Measurements from ENCODE around the gene RBKS.
"Not testable (repeated sequence)": the region's sequence is repeated elsewhere in the genome, so short reads cannot be mapped to it uniquely, and the experiment has no call there.

RBKS gene

DNA sequence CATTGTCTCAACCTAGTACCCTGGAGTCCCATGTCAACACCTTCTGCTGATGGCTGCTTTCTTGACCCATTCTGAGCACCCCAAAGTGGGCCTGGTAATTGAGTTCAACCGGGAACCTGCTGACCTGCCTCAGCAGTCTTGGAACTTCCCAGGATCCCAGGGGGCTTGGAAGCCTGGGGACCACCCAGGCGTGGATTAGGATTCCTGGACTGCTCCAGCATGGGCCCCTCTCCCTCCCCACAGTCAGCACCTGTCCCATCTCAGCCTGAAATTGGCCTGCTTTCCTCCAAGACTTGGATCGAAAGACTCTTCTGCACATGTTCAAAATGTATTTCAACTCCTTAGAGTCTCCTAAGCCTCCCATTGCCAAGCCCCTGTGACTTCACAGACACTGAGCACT lies 134.1 kb downstream of the RBKS start:
- DNase-seq: no peak

DNA sequence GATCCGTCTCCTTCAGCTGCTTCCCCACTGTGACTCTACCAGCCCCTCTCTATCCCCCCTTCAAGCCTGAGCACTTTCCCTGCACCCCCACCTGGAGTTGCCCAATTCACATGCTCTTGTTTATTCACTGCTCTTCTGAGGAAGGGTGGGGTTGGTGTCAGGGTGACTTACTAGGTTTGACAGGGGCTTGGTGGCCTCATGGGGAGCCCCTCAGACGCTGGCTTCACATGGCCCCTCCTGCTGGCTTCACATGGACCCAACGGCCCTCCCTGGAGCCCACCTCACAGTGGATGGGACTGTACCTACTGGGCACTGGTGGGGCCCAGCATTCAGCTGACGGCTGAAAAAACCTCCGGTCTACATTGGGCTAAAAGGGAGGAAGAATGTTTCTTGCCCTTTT lies 135.4 kb downstream of the RBKS start:
- no peak for DNase-seq

- DNase-seq: peak; percentile 85 to 89 (median 89)
Measured at GRCh38 chr2:27754138-27754588, 136.0 kb downstream of the RBKS start.

- DNase-seq: no peak
Measured at GRCh38 chr2:27752551-27753237, 137.5 kb downstream of the RBKS start.

DNA sequence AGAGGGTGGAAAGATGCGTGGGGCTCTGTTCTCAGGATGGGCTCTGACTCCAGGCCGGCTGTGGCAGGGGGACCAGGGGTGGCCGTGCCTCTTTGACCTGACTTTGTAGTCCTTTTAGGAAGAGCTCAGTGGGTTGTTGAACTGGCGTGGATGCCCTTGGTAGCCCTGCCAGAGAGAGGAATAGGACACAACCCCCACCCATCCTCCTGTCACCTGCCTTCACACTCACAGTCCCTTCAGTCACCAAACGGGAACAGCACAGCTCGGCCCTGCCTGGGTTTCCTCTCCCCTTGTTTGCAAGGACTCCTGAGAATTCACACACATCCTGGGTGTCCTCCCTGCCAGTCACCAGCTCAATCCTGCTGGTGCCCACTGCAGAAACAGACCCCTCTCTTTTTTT lies 138.8 kb downstream of the RBKS start:
- no peak for DNase-seq

DNA sequence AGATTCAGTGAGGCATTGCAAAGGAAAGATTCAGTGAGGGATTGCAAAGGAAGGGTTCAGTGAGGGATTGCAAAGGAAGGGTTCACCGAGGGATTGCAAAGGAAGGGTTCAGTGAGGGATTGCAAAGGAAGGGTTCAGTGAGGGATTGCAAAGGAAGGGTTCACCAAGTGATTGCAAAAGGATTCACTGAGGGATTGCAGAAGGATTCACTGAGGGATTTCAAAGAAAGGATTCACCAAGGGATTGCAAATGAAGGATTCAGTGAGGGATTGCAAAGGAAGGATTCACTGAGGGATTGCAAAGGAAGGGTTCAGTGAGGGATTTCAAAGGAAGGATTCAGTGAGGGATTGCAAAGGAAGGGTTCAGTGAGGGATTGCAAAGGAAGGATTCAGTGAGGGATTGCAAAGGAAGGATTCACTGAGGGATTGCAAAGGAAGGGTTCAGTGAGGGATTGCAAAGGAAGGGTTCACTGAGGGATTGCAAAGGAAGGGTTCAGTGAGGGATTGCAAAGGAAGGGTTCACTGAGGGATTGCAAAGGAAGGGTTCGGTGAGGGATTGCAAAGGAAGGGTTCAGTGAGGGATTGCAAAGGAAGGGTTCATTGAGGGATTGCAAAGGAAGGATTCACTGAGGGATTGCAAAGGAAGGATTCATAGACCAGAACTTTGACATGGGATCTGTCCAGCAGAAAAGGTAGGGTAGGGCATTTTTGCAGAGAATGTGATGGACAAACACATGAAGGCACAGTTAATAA lies 141.2 kb downstream of the RBKS start:
- DNase-seq: not testable (repeated sequence)

- no peak for DNase-seq
Measured at GRCh38 chr2:27747827-27748352, 142.3 kb downstream of the RBKS start.

DNA sequence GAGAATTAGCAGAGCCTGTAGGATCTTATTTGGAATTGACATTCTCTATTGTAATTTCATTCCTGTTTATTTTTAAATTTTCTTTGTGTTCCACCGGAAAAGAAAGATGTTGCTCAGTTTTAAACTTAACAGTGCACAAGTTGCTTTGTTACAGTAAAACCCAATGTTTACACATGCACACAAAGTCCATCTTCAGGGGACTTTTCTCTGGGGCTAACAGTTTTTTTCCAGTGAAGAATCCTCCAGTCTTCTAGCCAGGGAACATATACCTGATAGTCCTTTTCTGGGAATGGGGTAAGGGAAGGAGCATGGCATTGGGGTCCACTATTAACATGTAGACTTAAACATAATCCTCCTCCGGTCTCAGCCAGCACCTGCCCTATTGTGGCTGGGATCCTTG lies 143.9 kb downstream of the RBKS start:
- DNase-seq: no peak

DNA sequence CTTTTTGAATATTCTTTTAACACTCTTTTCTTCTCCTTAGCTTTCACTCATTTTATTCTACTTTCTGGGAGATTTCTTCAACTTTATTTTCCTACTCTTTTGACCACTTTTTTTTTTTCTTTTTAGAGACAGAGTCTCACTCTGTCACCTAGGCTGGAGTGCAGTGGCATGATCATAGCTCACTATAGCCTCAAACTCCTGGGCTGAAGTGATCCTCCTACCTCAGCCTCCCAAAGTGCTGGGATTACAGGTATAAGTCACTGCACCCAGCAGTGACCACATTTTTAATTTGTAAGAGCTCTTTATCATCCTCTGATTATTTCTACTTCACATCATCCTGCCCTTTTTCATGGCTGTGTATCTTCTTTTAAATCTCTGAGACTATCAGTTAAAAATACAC lies 144.7 kb downstream of the RBKS start:
- DNase-seq: not testable (repeated sequence)

DNA sequence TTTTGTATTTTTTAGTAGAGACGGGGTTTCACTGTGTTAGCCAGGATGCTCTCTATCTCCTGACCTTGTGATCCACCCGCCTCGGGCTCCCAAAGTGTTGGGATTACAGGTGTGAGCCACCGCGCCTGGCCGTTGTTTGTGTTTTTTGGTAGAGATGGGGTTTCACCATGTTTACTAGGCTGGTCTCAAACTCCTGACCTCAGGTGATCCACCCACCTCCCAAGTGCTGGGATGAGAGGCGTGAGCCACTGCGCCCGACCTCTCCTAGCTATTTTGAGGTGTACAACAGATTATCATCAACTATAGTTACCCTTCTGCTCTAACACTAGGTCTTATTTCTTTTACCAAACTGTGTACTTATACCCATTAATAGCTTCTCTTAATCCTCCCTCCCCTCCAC lies 147.6 kb downstream of the RBKS start:
- no peak for DNase-seq

GRCh38 chr2:27741673-27742072 lies 148.5 kb downstream of the RBKS start:
- no peak for DNase-seq

- no peak for DNase-seq
Measured at GRCh38 chr2:27739058-27739373, 151.2 kb downstream of the RBKS start.

DNA sequence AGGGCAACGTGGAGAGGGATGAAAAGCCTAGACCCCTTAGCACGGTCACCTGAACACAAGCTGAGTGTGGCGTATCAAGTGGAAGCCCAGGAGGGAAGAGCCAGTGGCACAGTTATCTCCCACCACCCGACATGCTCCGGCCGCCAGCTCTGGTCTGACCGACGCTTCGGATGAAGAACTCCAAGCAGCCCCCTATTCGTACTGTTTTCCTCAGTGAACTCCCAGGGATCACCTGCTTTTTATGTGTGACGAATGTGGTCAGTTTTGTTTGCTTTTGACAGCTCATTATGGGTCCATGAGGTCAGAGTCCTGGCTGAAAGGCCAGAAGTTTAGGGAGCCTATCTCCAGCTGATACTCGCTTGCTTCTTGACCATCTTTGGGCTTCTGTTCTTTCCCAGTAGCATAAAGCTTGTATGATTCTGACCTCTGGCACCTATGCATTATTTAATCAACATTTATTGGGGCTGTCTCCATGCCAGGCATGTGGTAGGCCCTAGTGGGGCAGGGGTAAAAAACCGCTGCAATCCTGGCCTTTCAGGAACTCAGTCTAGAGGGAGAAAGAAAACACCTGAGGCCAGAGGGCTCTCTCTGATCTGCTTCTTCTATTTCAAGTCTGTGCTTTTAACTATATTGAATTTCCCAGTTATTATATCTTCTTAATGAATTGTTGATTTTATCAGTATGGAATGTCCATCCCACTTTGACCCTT lies 151.7 kb downstream of the RBKS start:
- DNase-seq: no peak

DNA sequence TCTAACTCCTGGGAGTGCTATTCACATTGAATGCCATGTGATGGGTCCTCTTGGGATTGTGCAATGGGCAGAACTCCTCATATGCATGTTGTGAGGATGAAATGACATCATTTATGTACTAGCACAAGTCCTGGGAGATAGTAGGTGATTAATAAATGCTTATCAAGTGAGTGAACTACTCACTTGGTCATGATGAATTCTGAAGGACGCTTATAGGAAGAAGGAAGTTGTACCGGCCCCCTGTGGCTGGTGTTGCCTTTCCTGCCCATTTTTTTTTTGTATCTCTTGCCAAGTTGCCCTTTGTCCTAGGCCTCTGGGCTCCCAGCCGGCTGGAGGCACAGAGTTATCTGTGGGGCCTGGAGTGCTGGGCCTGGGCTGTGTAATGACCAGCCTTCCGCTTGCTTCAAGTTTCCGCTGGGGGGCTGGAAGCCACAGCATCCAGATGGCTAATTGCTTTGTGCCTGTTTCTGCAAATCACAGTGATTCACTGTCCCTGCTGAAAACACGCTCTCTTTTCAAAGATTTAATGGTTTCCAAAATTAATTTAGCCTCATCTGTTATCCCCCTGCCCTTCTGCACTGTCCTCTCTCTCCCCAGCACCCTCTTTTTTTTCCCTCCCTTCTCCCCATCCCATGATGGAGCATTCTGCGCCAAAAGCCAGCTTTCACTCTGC lies 152.4 kb downstream of the RBKS start:
- peak; percentile 48 to 76 (median 61) for DNase-seq

DNA sequence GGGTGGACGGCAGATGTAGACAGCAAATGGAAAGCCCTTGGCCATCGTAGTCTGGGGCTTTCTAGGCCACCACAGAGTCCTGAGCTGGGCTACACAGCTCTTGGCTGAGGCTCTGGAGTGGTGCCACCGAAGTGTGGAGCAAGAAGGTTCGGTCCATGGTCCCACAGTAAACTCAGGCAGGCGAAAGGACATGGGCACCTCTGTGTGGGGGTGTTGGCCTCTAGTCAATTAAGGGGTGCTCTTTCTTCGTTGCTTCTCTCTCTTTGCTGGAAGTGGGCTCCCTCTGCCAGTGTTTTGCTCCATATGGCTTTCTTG lies 153.3 kb downstream of the RBKS start:
- no peak for DNase-seq

- no peak for DNase-seq
Measured at GRCh38 chr2:27736031-27736889, 153.9 kb downstream of the RBKS start.

- DNase-seq: peak; percentile 72 to 91 (median 87)
Measured at GRCh38 chr2:27735263-27735904, 154.8 kb downstream of the RBKS start.

DNA sequence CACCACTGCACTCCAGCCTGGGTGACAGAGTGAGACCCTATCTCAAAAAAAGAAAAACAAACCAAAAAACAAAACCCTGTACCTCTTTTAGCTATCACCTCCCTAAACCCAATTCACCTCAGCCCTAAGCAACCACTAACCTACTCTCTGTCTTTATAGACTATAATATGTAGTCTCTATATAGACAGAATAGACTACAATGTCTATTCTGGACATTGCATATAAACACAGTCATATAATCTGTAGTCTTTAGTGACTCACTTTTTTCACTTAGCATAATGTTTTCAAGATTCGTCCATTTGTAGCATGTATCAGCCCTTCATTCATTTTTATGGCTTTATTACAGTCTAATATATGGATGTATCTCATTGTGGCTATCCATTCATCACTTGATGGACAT lies 155.9 kb downstream of the RBKS start:
- no peak for DNase-seq
